Germinal center (tissue), 1 donor: ENCODE results near the gene UFD1.
A peak's percentile ranks its signal among the peaks of the same experiment; 100 is the strongest.
"Not testable (repeated sequence)": the region's sequence is repeated elsewhere in the genome, so short reads cannot be mapped to it uniquely, and the experiment has no call there.

Experiments
- DNase-seq: peaks from one replicate; pipeline ENCODE4 v3.0.0; 2012; ENCODE audit warnings: mixed read lengths, low spot score

Gene UFD1

DNA sequence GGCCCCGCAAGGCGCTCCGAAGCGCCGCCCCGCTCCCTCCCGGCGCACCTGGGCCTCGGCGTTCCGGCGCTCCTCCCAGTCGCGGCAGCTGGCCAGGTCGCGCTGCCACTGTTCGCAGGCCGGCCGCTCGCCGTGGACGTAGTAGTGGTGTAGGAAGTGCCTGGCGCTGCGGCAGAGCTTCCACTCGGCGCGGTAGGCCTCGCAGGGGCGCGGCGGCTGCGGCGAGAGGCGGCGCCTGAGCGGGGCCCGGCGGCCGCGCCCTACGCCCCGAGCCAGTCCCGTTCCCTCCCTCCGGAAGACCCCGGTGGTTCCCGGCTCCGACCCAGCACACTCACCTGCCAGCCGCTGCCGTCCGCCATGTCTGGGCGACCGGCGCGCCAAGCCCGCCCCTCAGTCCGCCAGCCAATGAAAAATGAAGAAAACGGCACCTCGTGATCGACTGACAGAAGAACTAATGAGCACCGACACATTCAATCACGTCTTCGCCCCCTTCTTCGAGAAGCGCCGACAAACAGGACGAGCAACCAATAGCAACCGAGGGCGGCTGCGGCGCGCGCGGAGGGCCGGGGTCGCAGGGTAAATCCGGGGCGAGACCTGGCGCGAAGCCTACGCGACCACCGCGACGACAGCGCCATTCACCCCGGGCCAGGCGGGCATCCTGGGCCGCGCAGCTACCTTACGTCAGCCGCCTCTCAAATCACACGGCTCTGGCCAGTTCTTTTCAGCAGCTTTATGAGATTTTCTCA, 31.5 kb downstream of the UFD1 start, which contains the start of gene C22orf39:
C22orf39 (minus strand) TSS at position 382 of the 746 bp plus-strand sequence; CDS start at position 359, 23 bp downstream.
- peak; percentile 97 for DNase-seq

DNA sequence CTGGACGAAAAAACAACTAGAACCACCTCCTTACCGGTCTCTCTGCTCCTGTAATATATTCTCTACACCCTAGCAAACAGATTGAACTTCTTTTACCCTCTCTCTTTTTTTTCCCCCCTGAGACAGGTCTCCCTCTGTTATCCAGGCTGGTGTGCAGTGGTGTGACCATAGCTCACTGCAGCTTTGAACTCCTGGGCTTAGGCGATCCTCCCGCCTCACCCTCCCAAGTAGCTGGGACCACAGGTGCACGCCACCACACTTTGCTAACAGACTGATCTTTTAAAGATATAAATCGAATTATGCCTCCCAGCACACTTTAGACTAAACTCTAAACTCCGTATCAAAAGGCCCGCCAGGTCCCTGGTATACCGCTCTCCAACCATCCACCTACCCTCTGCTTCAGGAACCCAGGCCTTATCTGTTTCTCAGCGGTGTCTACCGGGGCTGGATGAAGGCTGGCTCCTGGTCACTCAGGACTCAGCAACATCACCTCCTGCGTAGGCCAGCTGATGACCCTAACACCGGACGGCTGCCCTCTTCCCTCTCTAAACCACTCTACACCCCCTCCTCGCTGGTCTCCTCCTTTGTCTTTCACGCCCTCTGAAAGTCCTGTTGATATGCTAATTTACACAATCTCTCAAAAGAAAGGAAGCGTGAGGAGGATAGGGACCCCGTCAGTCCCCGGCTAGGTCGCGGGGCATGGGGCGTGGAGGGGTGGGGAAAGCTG, 32.2 kb downstream of the UFD1 start:
- DNase-seq = no peak

- DNase-seq = not testable (repeated sequence)
These were observed 33.6 kb downstream of the UFD1 start for GRCh38 chr22:19445279-19445982.

DNA sequence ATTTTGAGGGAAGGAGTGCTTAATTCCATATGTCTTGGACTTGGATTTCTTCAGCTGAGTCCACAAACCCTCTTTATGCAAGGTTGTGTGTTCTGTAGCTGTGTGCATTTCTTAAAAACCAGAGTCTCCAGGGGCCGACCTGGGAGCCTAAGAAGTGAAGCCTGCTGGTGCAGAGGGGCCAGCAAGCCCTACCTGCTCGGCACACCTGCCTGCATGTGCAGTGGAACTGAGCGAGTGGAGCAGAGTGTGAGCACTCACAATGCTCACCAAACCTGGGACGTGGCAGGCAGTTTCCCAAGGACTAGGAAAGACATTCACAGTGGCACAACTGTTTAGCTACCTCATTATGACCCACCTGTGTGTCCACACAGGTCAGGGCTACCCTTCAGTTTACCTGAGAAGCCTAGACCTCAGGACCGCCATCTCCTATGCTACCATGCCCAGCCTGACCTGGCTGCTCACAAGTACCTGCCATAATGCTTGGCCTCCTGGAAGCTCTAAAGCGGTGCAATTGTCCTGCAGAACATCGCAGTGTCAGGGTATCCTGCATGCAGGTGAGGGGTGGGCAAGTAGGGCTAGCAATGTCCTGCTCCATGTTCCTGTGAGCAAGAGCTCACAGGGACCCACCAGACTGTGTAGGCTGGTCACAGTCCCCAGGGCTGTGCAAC, 35.3 kb downstream of the UFD1 start:
- DNase-seq = no peak

DNA sequence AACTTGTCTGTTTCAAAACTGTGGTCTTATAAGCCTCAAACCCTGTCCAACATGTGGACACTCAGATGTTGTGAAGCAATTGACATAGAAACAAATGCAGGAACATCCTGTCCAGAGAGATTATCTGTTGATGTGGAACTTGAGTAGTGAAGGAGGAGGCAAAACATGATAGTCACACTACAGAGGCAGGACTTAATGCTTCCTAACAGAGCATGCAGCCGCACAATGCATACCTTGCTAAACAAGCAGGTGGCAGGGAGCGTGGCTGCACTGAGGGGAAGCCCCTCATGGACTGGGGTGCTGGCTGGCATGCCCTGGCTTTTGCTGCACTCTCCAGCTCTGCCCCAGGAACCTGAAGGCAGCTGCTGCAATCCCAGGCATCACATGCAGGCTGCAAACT, 36.8 kb downstream of the UFD1 start:
- DNase-seq = no peak

GRCh38 chr22:19440411-19441195, 38.4 kb downstream of the UFD1 start:
- no peak for DNase-seq

- no peak for DNase-seq
These were observed 40.7 kb downstream of the UFD1 start for GRCh38 chr22:19438298-19438697.

DNA sequence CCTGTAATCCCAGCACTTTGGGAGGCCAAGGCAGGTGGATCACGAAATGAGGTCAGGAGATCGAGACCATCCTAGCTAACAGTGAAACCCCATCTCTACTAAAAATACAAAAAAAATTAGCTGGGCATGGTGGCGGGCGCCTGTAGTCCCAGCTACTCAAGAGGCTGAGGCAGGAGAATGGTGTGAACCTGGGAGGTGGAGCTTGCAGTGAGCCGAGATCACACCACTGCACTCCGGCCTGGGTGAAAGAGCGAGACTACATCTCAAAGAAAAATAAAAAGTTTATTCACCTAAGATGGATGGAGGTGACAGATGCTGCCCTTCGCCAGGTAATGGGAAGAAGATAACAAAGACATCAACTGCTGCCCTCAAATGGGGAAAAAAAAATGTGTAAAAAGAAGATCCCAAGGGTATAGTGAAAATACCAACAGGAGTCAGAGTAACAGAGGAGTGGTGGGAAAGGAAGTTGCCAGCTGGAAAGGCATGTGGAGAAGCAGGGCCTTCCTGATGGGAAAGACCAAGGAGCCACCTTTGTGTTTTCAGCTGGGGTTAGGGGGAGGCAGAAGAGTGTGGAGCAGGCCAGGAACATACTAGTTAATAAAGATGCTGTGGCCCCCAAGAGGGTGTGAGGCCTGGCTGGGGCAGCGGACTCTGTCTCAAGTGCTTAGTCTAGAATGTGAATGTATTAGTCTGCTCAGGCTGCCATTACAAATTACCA, 42.4 kb downstream of the UFD1 start:
- not testable (repeated sequence) for DNase-seq

DNA sequence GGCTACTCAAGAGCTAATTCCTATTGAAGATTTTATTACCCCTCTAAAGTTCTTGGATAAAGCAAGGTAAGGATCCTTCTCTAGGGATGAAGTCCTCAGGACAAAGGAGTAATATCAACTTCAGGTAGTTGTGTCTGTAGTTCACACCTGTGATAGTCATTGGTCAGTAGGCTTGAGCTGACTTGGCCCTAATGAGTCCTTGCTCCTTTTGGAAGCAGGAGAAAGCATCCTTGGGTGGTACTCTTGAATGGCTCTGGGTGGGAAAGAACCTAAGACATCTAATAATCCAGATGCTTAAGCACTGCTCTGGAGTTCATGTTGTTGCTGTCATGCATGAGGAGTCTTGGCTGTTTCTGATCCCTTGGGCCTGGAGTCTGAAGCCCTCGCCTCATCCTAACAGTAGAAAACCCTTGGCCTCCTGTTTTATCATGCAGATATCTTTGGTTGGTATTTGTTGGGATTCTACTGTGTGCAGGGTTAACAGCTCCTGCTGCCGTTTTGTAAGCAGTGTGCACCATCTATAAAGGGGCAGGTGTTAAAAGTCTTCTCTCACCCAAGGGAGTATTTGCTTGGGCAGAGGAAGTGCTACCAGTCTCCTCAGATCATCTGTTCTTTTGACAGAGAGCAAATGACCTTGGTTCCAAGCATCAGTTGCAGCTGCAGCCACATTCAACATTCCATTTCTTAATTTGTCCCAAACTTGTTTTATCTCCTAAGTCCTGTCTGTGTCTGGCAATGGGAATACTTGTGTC, 44.0 kb downstream of the UFD1 start:
- no peak for DNase-seq

GRCh38 chr22:19434401-19434800, 44.6 kb downstream of the UFD1 start:
- DNase-seq = no peak

DNA sequence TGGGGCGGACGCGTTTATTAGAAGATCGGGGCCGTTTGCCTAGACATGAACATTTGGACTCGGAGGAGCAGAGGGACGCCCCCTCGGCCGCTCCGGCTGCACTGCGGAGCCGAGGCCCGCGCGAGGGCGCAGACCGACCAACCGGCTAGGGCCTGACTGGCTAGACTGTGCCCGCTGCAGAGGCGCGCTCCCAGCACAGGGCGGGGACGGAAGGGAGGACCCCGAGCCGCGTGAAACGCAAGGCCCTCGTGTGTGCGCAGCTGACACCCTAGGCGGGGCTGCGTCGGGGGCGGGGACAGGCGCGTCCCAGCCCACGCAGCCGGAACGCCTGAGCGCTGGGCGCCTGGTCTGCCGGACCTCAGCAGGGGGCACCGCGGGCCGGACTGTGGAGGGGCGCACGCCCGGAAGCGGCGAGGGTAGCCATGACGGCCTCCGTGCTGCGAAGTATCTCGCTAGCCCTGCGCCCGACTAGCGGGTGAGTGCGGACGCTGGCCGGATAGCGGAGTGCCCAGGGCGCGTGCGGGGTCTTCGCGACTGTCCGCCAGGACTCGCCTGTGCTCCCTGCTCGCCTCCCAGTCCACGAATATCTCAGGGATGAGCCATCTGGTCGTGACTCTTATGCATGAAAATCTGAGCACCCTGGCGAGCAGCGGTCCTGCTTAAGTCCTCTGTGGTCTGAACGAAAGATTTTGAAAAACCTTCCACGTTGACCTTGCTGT, 46.7 kb downstream of the UFD1 start, which contains the start of gene MRPL40:
MRPL40 (plus strand) TSS at position 413 of the 719 bp plus-strand sequence; CDS start at position 423, 10 bp downstream.
- DNase-seq = peak; percentile 89

- DNase-seq = peak; percentile 80
These were observed 47.3 kb downstream of the UFD1 start, which contains the start of gene HIRA for GRCh38 chr22:19431649-19432132. HIRA (minus strand) TSS chr22:19431733; CDS start chr22:19431476, 257 bp downstream.

DNA sequence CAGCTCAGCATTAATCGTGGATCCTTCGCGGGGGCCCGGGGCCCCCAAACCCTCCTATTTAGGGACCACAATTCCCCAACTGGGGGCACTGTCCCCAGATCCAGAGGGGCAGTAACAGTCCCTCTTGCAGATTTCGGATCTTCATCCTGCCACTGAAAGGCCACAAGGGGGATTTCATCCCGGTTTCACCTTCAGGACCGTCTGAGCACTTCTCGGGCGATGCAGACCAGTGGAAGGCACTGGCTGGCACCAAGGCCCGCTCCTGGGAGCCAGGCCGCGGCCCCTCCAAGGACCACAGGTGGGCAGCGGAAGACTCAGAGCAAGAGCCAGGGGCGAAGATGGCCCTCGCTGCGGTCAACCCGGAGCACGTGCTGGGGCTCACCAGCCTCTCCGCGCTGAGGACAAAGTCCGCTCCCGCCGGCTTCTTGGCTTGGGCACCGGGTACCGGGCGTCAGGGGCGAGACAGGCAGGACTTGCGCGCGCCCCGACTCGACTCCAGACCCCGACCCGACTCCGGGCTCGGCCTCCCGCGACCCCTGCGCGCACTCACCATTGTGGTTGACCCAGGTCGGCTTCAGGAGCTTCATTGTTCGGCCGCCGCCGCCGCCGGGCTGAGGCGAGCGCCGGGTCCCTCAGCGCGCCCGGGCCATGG, 48.0 kb downstream of the UFD1 start:
- no peak for DNase-seq

DNA sequence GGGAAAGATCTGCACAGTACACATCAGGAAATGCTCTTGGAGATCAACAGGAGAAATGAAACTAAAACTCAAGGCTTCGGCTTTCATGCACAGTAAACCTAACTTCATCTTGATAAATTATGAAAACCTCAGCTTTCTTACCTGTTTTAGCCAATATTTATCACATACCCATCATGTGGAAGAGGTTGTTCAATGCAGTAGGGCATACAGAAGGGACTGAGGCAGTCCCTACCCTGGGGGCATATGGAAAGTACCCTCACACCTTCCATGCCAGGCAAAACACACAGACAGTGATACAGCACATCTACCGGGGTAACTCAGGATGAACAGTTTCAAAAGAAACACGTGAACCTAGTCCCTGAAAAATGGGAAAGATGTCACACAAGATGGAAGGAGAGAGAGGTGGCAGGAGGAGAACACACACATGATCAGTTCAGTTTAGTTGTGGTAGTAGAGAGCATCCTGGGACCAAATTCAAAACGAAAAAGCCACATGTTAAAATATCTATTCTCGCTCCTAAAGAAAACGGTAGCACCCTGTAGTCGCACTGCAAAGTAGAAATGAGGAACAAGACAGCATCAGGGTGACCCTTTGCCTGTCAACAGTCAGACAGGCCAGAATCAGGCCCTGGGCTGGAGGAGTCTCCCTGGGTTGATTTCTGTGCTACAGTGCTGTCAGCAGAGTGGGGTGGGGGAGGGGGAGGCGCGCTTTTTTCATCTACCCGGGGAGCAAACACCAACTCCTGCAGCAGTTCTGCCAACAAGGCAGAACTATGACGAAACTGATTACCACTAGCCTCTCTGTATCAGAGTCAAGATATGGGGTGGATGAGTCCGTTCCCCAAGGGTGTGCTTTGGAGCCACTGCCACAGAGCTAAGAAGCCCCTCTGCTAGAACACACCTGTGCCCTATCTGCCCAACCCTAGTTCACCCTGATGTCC, 48.8 kb downstream of the UFD1 start:
- DNase-seq = peak; percentile 36

DNA sequence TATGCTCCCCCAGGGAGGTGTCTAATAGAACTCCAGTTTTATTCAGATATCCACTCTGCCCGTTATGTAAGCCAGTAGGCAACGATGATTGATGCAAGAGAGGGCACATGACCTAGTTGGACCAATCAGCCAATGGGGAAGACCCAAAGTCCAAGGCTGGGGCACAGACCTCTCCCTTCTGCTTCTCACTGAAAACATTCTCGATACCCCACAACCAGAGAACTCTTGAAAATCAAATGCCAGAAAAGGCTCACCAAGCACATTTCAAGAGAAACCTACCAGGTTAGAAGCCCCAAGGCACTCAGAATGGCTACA, 54.9 kb downstream of the UFD1 start:
- no peak for DNase-seq

DNA sequence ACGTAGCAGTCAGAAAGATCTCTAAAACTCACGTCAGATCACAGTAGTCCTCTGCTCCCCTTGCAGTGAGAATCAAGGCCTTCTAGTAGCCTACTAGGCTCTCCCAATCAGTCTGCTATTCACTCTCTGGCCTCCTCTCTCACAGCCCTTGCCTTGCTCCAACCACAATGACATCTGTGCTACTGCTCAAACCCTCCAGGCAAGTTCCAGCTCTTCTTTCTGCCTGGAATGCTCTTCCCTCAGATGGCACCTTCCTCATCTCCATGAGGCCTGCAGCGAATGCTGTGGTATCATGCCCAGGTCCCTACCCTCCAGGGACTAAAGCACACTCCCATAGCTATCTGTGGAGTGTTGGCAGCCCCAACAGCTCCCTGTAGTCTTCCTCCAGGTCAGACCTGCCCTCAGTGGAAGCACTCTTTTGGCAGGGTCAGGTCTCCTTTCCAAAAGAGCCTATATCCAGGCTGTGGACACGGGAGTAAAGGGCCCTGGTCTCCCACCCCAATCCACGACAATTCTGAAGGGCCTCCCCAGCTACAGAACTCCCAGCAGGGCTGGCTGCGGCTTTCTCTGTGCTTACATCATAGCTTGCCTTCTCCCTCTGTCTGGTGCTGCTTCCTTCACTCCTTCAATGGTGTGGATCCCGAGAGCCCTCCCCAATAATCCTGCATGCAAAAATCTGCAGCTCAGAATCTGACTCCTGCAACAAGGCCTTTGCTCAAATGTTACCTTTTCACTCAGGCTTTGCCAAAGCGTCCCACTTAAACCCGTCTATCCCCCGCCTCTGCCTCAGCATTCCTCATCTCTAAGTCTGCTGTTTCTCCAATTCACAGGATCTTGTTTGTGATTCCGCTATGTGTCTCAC, 56.3 kb downstream of the UFD1 start:
- no peak for DNase-seq
